Calu3 (cell line): ENCODE measurements around the gene KATNAL2. TPM values are rescaled to one million over a fixed set of nuclear protein-coding genes. Genes with fewer than 3 reads are reported as not detected.

Experiments used
- BruUV-seq: library from RNA; stranded (reverse); fragments of 400-500 nt; replicated peaks from 2 replicates; lab custom pipeline; 2021; lab: Mats Ljungman, UMichigan
- CTCF ChIA-PET: fragments of 300-600 bp; sonication (Branson Sonifier 250); formaldehyde crosslinking; loops from one replicate; lab custom pipeline; 2022; ENCODE audit warnings: antibody characterized with exemption; lab: Charles Lee
- DNase-seq: peaks from one replicate; pipeline ENCODE4 v3.0.0; 2022
- H3K27ac Mint-ChIP-seq: one replicate; pipeline ENCODE4 v1.8.0; 2022; ENCODE audit warnings: mixed read lengths; ENCODE audit not compliant: unreplicated experiment
- H3K27me3 Mint-ChIP-seq: one replicate; pipeline ENCODE4 v1.8.0; 2022; ENCODE audit warnings: mixed read lengths; ENCODE audit not compliant: unreplicated experiment
- H3K36me3 Mint-ChIP-seq: one replicate; pipeline ENCODE4 v1.8.0; 2022; ENCODE audit warnings: mild to moderate bottlenecking, moderate library complexity, mixed read lengths; ENCODE audit not compliant: insufficient read depth, unreplicated experiment
- H3K4me1 Mint-ChIP-seq: one replicate; pipeline ENCODE4 v1.8.0; 2022; ENCODE audit warnings: mild to moderate bottlenecking, low read depth, mixed read lengths; ENCODE audit not compliant: unreplicated experiment
- H3K4me3 Mint-ChIP-seq: one replicate; pipeline ENCODE4 v1.8.0; 2022; ENCODE audit warnings: mild to moderate bottlenecking, low read depth, moderate library complexity, mixed read lengths; ENCODE audit not compliant: unreplicated experiment
- H3K9me3 Mint-ChIP-seq: one replicate; pipeline ENCODE4 v1.8.0; 2022; ENCODE audit warnings: low read depth, mixed read lengths; ENCODE audit not compliant: unreplicated experiment
- CTCF ChIP-seq: fragments of 200-600 bp; IDR thresholded peaks from one replicate; pipeline ENCODE4 v1.8.0; 2022; ENCODE audit warnings: antibody characterized with exemption; ENCODE audit not compliant: unreplicated experiment
- intact Hi-C: fragments of 100-400 bp; cut with micrococcal nuclease; formaldehyde crosslinking; loops from one replicate; pipeline ENCODE4 v1.10.0; 2022; ENCODE audit not compliant: unreplicated experiment
- total RNA-seq: library from RNA; stranded (reverse); gene quantifications from 2 replicates; pipeline ENCODE4 v1.2.3, GENCODE V29; 2022

The KATNAL2 gene
- total RNA-seq, 1 experiment from 2014 or later = 5.7 TPM

- no peak for TF ChIP-seq CTCF
- intact Hi-C loops = no loop called here
- CTCF ChIA-PET = no interaction called here
- H3K4me1 Mint-ChIP-seq = no peaks in the 10 kb centered on the region
- H3K27me3 Mint-ChIP-seq = peaks cover 9% of the 10 kb centered on the region
- H3K4me3 Mint-ChIP-seq = no peak within 1 kb of the TSS
- H3K27ac Mint-ChIP-seq = no peak within 1 kb of the TSS
- H3K9me3 Mint-ChIP-seq = peaks cover 11% of the 10 kb centered on the region
- H3K36me3 Mint-ChIP-seq = no peaks in the 10 kb centered on the region
- DNase-seq = no peak
- no TSS peak for BruUV-seq
Observed at GRCh38 chr18:47035156-47035671, 117.8 kb downstream of the KATNAL2 start, which contains the start of gene ELOA2. TSS of gene ELOA2 (minus strand) at chr18:47035621. CDS start at chr18:47035264, 357 bp downstream.

DNA sequence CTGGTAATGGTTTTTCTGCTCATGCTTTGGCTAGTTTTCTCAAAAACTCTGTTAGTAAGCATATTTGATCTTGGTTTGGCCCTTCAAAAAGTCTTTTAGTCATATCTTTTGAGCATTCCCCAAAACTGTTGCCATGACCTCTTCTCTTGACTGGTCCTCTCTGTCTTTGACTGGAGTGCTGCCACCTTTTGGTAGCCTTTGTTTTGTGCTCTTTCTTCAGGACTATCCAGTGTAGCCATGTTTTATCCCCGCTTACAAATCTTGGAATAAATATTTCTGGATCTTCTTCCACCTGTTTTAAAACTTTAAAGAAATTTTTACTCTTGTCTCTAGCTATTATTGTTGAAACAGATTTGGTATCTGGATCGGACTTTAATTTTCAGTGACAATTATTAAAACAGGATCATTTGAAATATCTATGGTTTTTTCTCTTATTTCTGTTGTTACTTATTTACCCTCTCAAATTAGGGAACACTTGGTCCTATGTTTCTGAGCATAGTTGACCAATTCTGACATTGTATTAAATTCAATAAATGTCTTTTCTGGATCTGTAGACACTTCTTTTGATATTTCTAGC is 119.0 kb downstream of the KATNAL2 start:
- Mint-ChIP-seq H3K4me3 (no peak overlapping the region), H3K4me1 (no peaks in the 10 kb centered on the region), H3K27ac (no peak overlapping the region), H3K27me3 (peaks cover 10% of the 10 kb centered on the region), H3K36me3 (no peaks in the 10 kb centered on the region), H3K9me3 (peaks cover 11% of the 10 kb centered on the region)
- intact Hi-C loops = no loop called here
- TF ChIP-seq CTCF = peak; percentile 17
- DNase-seq = peak; percentile 32
- CTCF ChIA-PET = no interaction called here
- BruUV-seq = no TSS peak

DNA sequence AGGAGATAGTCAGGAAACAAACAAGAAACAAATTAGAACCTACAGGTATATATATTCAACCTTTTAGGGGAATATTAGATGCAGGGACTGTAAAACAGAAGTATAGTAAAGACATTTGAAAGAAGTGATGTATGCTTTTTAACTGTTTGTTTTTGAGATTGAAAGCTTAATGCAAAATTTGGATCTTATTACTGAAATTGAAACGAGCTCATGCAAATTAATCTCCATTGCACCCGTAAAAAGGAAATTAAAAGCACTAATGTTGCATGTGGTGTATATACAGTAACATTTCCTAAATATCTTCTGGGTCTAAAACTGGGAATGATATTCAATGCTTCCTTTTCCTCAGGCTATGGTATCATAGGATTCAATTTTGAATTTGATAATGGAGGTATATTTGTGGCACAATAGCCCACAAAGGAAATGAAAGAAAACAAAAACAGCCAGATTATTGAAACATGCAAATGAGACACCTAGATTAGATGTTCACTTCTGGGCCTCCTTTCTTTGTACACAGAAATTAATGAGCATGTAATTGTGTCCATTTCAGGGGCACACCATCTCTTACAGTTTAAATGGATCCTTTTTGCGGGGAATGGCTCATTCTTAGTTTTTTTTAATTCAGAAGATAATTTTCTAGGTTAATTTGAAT is 119.7 kb downstream of the KATNAL2 start:
- Mint-ChIP-seq H3K4me1 (no peaks in the 10 kb centered on the region), H3K4me3 (no peak overlapping the region), H3K27ac (no peak overlapping the region), H3K27me3 (peaks cover 10% of the 10 kb centered on the region), H3K9me3 (peaks cover 8% of the 10 kb centered on the region), H3K36me3 (no peaks in the 10 kb centered on the region)
- no peak for TF ChIP-seq CTCF
- intact Hi-C loops = no loop called here
- BruUV-seq = no TSS peak
- DNase-seq = no peak
- CTCF ChIA-PET = interaction anchor here (0.6 kb wide), 1 partner anchor 152 kb away, joined by 3 read pairs; no protein-coding TSS in a partner anchor

GRCh38 chr18:47040982-47041381 is 123.6 kb downstream of the KATNAL2 start:
- Mint-ChIP-seq H3K36me3 (no peaks in the 10 kb centered on the region), H3K4me1 (no peaks in the 10 kb centered on the region), H3K9me3 (no peaks in the 10 kb centered on the region), H3K4me3 (no peak overlapping the region), H3K27ac (no peak overlapping the region), H3K27me3 (peaks cover 10% of the 10 kb centered on the region)
- DNase-seq = no peak
- CTCF ChIA-PET = no interaction called here
- TF ChIP-seq CTCF = no peak
- intact Hi-C loops = no loop called here
- BruUV-seq = no TSS peak
